ENCODE data around the gene PARP6.

Gene PARP6

GRCh38 chr15:72201391-72201921, 70.9 kb downstream of the PARP6 start:
- DNase-seq (ENCODE audit: extremely low read depth in 1 of 2, low read depth in 1 of 2) = no peak

GRCh38 chr15:72200395-72201237, 71.7 kb downstream of the PARP6 start:
- no peak for DNase-seq (ENCODE audit: extremely low read depth in 1 of 2, low read depth in 1 of 2)

GRCh38 chr15:72199721-72200212, 72.6 kb downstream of the PARP6 start:
- peak in 1 of 2 donors; percentile 41 for DNase-seq (ENCODE audit: extremely low read depth in 1 of 2, low read depth in 1 of 2)

- DNase-seq (ENCODE audit: extremely low read depth in 1 of 2, low read depth in 1 of 2) = no peak
Observed at GRCh38 chr15:72199205-72199515, 73.2 kb downstream of the PARP6 start.

- no peak for DNase-seq (ENCODE audit: extremely low read depth in 1 of 2, low read depth in 1 of 2)
Observed at GRCh38 chr15:72198356-72199204, 73.8 kb downstream of the PARP6 start.

- DNase-seq (ENCODE audit: extremely low read depth in 1 of 2, low read depth in 1 of 2) = peak in 1 of 2 donors; percentile 34
Observed at GRCh38 chr15:72197460-72198355, 74.6 kb downstream of the PARP6 start, which contains the start of gene GRAMD2A. Gene GRAMD2A (minus strand): TSS chr15:72197787.

GRCh38 chr15:72197041-72197459, 75.3 kb downstream of the PARP6 start:
- no peak for DNase-seq (ENCODE audit: extremely low read depth in 1 of 2, low read depth in 1 of 2)

GRCh38 chr15:72196409-72197040, 75.8 kb downstream of the PARP6 start:
- no peak for DNase-seq (ENCODE audit: extremely low read depth in 1 of 2, low read depth in 1 of 2)

- no peak for DNase-seq (ENCODE audit: extremely low read depth in 1 of 2, low read depth in 1 of 2)
Observed at GRCh38 chr15:72195101-72195511, 77.2 kb downstream of the PARP6 start.

- DNase-seq (ENCODE audit: extremely low read depth in 1 of 2, low read depth in 1 of 2) = no peak
Observed at GRCh38 chr15:72193836-72194396, 78.4 kb downstream of the PARP6 start.

GRCh38 chr15:72192416-72192815, 79.9 kb downstream of the PARP6 start:
- no peak for DNase-seq (ENCODE audit: extremely low read depth in 1 of 2, low read depth in 1 of 2)
